ENCODE data around the gene SH3PXD2B.

DNA sequence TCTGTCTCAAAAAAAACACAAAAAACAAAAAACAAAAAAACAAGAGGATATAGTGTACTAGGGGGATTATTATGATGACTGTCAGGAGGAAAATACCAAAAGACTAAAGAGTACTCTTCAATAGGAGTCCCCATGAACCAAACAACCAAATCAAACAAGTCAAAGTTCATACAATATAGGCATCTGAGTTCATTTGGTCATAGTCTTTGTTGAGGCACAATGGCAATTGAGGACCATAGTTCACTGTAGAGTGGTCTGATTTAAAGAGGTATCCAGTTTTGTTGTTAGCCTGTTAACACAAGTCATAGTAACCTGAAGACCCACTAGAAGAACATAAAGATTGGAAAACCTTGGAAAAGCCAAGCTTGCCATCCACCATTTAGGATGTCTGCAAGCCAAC is 159.5 kb downstream of the SH3PXD2B start:
- TF ChIP-seq POLR2A (IDR thresholded peaks at IDR 0.05; ENCODE audit: low read depth, low read length) (no peak), PAX5 (IDR thresholded peaks at IDR 0.05; ENCODE audit: insufficient read depth, low read length, severe bottlenecking) (no peak), POLR2AphosphoS5 (IDR thresholded peaks at IDR 0.05; ENCODE audit: low read depth, low read length) (no peak)

Data from GM12891 (cell line).